ENCODE data around the gene GALE. TPM values are rescaled to one million over a fixed set of nuclear protein-coding genes. Genes with fewer than 3 reads are reported as not detected.
"Not testable (repeated sequence)": the region's sequence is repeated elsewhere in the genome, so short reads cannot be mapped to it uniquely, and the experiment has no call there.

Gene GALE
- total RNA-seq = 10 to 100 TPM; 19.7 to 23.1 TPM

DNA sequence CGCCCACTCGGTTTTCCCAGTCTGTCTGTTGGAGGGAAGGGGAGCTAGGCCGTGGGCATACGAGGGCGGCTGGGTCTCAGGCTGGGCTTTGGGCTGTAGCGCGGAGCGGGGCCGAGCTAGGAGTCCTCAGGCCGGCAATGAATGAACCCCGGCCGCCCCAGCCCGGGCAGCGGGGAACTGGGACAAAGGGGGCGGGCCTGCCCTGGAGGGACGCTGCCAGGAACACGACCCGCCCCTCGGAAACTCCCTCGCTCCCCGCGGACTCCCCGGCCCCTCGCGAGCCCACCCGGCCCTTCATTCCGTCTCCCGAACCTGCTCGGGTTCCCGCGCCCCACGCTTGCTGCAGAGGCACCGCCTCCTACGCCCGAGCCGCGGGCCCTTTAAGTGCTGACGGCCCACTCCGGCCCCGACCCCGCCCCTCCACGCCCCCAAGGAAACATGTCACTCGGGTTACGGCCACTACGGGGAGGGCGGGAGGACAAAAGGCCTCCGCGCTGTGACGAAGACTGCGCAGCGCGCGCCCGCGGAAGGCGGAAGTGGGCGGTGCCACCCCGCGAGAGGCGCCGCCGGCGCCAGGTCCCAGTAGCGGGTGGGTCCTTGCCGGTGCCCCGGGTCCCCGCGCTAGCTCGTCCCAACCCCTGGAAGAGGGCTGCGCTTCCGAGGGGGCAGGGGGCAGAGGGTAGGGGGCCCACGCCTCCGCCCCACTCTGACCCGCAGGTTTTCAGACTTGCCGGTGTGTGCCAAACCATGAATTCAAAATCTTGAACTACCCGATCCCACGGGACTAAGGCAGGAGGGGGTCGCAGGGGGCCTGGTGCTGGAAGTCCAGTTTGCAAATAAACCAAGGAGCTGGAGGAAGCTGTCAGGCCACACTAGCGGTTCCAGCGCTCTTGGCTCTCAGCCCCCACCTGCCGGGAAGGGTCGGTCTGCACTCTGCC is at the start of gene GALE:
TSS of gene GALE (minus strand) at position 355 of the 938 bp plus-strand sequence. CDS start 1,747 bp downstream, outside the sequence.
- Mint-ChIP-seq H3K4me1 (ENCODE audit: low read depth) (peaks cover 11% of the 10 kb centered on the region), H3K27ac (peak within 1 kb of the TSS; percentile 80), H3K36me3 (ENCODE audit: low read depth) (peaks cover 6% of the 10 kb centered on the region), H3K4me3 (peak within 1 kb of the TSS; percentile 92), H3K9me3 (no peaks in the 10 kb centered on the region), H3K27me3 (ENCODE audit: low read depth) (no peaks in the 10 kb centered on the region)
- peak; percentile 98 for DNase-seq
- CTCF ChIA-PET = interaction anchor here (3.7 to 4.9 kb wide), 2 partner anchors 10 to 30 kb away, joined by 22 to 23 read pairs; no protein-coding TSS in a partner anchor
- intact Hi-C loops (cut with micrococcal nuclease) = loop anchor here (1.0 to 2.0 kb wide), 7 partner anchors 9 to 180 kb away; partner anchors contain the start of genes FUCA1, HMGCL, LYPLA2 and PITHD1

DNA sequence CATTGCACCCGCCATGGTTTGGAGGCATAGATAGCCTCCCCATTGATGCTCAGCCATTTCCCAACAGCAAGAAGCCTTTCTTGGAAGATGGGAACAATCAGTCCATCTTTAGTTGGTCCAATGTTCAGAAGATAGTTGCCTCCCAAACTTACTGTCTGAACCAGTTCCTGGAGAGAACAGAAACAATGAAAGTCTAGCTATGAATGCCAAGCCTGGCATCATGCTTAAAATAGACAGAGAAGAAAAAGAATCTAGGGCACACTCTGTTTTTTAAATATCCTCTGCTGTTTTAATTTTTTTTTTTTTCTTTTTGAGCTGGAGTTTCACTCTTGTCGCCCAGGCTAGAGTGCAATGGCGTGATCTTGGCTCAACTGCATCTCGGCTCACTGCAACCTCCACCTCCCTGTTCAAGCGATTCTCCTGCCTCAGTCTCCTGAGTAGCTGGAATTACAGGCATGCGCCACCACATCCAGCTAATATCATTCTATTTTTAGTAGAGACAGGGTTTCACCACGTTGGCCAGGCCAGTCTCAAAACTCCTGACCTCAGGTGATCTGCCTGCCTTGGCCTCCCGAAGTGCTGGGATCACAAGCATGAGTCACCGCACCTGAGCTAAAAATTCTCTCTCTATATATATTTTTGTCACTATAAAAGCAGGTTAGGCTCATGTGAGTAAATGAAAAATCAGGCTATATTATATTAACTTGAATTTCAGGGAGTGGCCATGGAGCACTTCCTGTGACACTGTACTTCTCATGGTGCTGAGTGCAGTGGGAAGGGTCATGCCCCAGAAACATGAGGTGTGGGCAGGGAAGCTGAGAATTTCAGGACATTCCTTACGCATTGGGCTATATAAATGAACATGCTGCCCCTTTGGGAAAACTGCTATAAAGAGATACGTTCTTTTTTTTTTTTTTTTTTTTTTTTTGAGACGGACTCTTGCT is 48.4 kb upstream of the GALE start:
- CTCF ChIA-PET = interaction anchor here (0.6 kb wide), 2 partner anchors 27 to 245 kb away, joined by 3 to 6 read pairs; no protein-coding TSS in a partner anchor
- H3K4me1 Mint-ChIP-seq (ENCODE audit: low read depth) = no peaks in the 10 kb centered on the region
- H3K4me3 Mint-ChIP-seq = no peak overlapping the region
- H3K9me3 Mint-ChIP-seq = peaks cover 7% of the 10 kb centered on the region
- H3K27me3 Mint-ChIP-seq (ENCODE audit: low read depth) = no peaks in the 10 kb centered on the region
- intact Hi-C loops (cut with micrococcal nuclease) = no loop called here
- no peak overlapping the region for H3K27ac Mint-ChIP-seq
- peaks cover 30% of the 10 kb centered on the region for H3K36me3 Mint-ChIP-seq (ENCODE audit: low read depth)
- DNase-seq = no peak

DNA sequence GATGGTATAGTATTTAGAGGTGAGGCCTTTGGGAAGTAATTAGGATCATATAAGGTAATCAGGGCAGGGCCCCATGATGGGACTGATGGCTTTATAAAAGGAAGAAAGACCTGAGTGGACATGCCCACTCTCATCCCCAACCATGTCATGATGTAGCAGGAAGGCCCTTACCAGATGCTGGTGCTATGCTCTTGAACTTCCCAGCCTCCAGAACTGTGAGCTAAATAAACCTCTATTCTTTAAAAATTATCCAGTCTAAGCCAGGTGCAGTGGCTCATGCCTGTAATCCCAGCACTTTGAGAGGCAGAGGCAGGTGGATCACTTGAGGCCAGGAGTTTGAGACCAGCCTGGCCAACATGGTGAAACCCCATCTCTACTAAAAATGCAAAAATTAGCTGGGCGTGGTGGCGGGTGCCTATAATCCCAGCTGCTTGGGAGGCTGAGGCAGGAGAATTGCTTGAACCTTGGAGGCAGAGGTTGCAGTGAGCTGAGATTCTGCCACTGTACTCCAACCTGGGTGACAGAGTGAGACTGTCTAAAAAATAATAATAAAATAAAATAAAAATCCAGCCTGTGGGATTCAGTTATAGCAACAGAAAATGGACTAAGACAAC is 47.0 kb upstream of the GALE start:
- H3K27ac Mint-ChIP-seq; H3K4me3 Mint-ChIP-seq; H3K27me3 Mint-ChIP-seq (ENCODE audit: low read depth); CTCF ChIA-PET; H3K4me1 Mint-ChIP-seq (ENCODE audit: low read depth); DNase-seq; intact Hi-C loops (cut with micrococcal nuclease); H3K9me3 Mint-ChIP-seq: not testable (repeated sequence)
- peaks cover 29% of the 10 kb centered on the region for H3K36me3 Mint-ChIP-seq (ENCODE audit: low read depth)

DNA sequence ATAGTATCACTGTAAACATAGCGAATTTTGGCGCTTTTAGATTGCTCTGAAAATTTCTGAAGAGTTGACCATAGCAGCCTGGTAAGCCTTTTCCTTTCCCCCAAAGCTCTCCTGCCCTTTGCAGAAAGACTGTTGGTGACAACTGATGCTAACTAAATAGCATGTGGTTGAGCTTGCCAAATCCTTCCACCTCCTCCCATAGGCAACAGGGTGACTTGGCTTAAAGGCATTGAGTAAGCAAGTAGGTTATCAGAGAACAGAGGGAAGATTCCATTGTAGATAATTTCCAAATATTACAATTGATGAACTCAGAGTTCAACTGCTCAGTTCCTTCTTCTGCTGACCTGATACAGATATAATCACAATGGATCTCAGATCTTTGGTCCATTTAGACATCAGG is 44.6 kb upstream of the GALE start:
- no peaks in the 10 kb centered on the region for H3K4me1 Mint-ChIP-seq (ENCODE audit: low read depth)
- peaks cover 26% of the 10 kb centered on the region for H3K36me3 Mint-ChIP-seq (ENCODE audit: low read depth)
- H3K4me3 Mint-ChIP-seq = no peak overlapping the region
- peaks cover 7% of the 10 kb centered on the region for H3K9me3 Mint-ChIP-seq
- intact Hi-C loops (cut with micrococcal nuclease) = no loop called here
- DNase-seq = no peak
- CTCF ChIA-PET = interaction anchor here (0.7 kb wide), 1 partner anchor 73 kb away, joined by 5 read pairs; no protein-coding TSS in a partner anchor
- H3K27ac Mint-ChIP-seq = no peak overlapping the region
- H3K27me3 Mint-ChIP-seq (ENCODE audit: low read depth) = no peaks in the 10 kb centered on the region

DNA sequence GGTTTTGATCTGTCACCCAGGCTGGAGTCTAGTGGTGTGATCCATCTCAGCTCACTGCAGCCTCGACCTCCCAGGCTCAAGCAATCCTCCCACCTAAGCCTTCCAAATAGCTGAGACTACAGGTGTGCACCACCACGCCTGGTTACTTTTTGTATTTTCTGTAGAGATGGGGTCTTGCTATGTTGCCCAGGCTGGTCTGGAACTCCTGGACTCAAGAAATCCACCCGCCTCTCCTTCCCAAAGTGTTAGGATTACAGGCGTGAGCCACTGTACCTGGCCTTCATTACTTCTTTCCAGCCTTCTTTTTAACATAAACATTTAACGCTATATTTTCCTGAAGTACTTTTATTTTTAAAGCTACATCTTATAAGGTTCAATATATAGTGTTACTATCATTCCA is 43.1 kb upstream of the GALE start:
- H3K27me3 Mint-ChIP-seq (ENCODE audit: low read depth) = no peaks in the 10 kb centered on the region
- peaks cover 7% of the 10 kb centered on the region for H3K9me3 Mint-ChIP-seq
- peaks cover 23% of the 10 kb centered on the region for H3K36me3 Mint-ChIP-seq (ENCODE audit: low read depth)
- H3K4me1 Mint-ChIP-seq (ENCODE audit: low read depth) = no peaks in the 10 kb centered on the region
- CTCF ChIA-PET = no interaction called here
- no peak for DNase-seq
- intact Hi-C loops (cut with micrococcal nuclease) = no loop called here
- no peak overlapping the region for H3K4me3 Mint-ChIP-seq
- H3K27ac Mint-ChIP-seq = no peak overlapping the region

DNA sequence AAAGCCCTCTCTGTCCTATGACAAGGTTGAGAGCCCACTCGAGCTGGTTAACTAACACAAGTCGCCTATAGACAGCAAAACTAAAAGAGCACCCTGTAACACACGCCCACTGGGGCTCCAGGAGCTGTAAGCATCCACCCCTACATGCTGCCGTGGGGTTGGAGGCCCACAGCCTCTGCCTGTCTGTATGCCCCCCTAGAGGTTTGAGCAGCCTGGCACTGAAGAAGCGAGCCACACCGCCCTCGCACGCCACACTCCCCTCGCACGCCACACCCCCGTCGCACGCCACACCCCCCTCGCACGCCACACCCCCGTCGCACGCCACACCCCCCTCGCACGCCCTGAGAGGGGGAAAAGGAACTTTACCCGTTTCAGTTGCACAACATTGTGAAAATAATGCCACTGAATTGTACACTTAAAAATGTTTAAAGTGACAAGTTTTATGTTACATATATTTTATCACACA is 37.9 kb upstream of the GALE start:
- H3K4me1 Mint-ChIP-seq (ENCODE audit: low read depth) = peaks cover 9% of the 10 kb centered on the region
- intact Hi-C loops (cut with micrococcal nuclease) = no loop called here
- DNase-seq = peak; percentile 66
- peaks cover 2% of the 10 kb centered on the region for H3K27me3 Mint-ChIP-seq (ENCODE audit: low read depth)
- H3K9me3 Mint-ChIP-seq = no peaks in the 10 kb centered on the region
- no peak overlapping the region for H3K27ac Mint-ChIP-seq
- peak overlapping the region; percentile 62 for H3K4me3 Mint-ChIP-seq
- CTCF ChIA-PET = interaction anchor here (1.7 kb wide), 1 partner anchor 28 kb away, joined by 4 read pairs; no protein-coding TSS in a partner anchor
- no peaks in the 10 kb centered on the region for H3K36me3 Mint-ChIP-seq (ENCODE audit: low read depth)

DNA sequence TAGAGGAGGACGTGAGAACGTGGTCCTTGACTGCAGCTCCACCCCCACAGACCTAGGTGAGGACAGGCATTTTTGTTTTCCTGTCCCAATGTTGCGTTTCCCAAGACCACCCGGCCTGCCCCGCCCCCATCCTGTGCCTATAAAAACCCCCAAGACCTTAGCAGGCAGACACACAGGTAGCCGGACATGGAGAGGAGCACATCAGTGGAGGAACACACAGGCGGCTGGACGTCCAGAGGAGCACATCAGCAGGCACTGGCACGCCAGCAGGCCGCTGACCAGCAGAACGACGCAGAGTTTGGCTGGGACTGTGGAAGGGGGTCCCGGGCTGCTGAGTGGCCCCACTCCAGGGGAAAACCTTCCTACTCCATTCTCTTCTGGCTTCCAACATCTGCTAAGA is 37.4 kb upstream of the GALE start:
- intact Hi-C loops (cut with micrococcal nuclease) = no loop called here
- no peak for DNase-seq
- Mint-ChIP-seq H3K4me3 (peak overlapping the region; percentile 62), H3K4me1 (ENCODE audit: low read depth) (peaks cover 9% of the 10 kb centered on the region), H3K27ac (no peak overlapping the region), H3K36me3 (ENCODE audit: low read depth) (no peaks in the 10 kb centered on the region), H3K9me3 (no peaks in the 10 kb centered on the region), H3K27me3 (ENCODE audit: low read depth) (peaks cover 2% of the 10 kb centered on the region)
- CTCF ChIA-PET = interaction anchor here (1.7 kb wide), 1 partner anchor 27 kb away, joined by 4 read pairs; no protein-coding TSS in a partner anchor

DNA sequence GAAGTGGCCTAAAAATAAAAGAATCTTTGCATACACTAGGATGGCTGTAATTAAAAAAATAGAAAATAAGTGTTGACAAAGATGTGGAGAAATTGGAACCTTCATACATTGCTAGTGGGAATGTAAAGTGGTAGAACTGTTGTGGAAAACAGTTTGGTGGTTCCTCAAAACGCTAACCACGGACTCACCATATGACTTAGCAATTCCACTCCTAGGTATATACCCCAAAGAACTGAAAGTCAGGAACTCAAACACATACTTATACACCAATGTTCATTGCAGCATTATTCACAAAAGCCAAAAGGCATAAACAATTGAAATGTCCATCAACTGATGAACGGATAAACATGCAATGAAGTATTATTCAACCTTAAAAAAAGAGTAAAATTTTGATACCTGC is 35.5 kb upstream of the GALE start:
- no peak overlapping the region for H3K27ac Mint-ChIP-seq
- CTCF ChIA-PET = no interaction called here
- H3K4me3 Mint-ChIP-seq = no peak overlapping the region
- intact Hi-C loops (cut with micrococcal nuclease) = no loop called here
- H3K27me3 Mint-ChIP-seq (ENCODE audit: low read depth) = peaks cover 2% of the 10 kb centered on the region
- no peak for DNase-seq
- no peaks in the 10 kb centered on the region for H3K36me3 Mint-ChIP-seq (ENCODE audit: low read depth)
- peaks cover 9% of the 10 kb centered on the region for H3K4me1 Mint-ChIP-seq (ENCODE audit: low read depth)
- H3K9me3 Mint-ChIP-seq = no peaks in the 10 kb centered on the region

DNA sequence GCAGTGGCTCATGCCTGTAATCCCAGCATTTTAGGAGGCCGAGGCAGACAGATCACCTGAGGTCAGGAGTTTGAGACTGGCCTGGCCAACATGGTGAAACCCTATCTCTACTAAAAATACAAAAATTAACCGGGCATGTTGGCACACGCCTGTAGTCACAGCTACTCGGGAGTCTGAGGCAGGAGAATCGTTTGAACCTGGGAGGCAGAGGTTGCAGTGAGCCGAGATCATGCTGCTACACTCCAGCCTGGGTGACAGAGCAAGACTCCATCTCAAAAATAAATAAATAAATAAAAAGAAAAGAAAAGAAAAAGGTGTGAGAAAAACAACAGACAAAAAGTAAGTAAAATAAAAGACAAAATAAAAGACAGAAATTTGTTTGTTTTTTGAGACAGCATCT is 33.6 kb upstream of the GALE start:
- H3K36me3 Mint-ChIP-seq (ENCODE audit: low read depth); H3K4me3 Mint-ChIP-seq; H3K27me3 Mint-ChIP-seq (ENCODE audit: low read depth); intact Hi-C loops (cut with micrococcal nuclease); DNase-seq; H3K9me3 Mint-ChIP-seq; H3K27ac Mint-ChIP-seq; H3K4me1 Mint-ChIP-seq (ENCODE audit: low read depth): not testable (repeated sequence)
- CTCF ChIA-PET = interaction anchor here (0.9 to 1.4 kb wide), 2 partner anchors 12 to 23 kb away, joined by 3 to 4 read pairs; no protein-coding TSS in a partner anchor

DNA sequence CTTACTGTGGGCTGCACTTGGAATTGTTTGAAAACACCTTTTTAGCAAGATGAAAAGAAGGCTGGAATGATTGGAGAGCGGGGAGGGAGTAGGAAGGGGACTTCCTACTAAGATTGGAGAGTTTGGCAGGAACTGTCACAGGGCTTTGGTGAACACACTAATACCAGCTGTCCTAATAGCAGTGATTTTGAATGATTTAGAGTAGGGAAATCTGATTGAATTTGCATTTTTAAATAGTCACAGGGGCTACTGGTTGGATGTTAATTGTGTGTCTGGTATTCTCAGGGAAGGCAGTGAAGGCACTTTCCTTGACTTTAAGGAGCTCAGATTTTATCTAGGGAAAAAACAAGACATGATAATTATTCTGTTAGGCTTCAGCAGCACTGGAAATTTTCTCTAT is 27.2 kb upstream of the GALE start:
- Mint-ChIP-seq H3K9me3 (no peaks in the 10 kb centered on the region), H3K27ac (no peak overlapping the region), H3K27me3 (ENCODE audit: low read depth) (no peaks in the 10 kb centered on the region), H3K4me1 (ENCODE audit: low read depth) (peaks cover 15% of the 10 kb centered on the region), H3K36me3 (ENCODE audit: low read depth) (peaks cover 2% of the 10 kb centered on the region), H3K4me3 (no peak overlapping the region)
- intact Hi-C loops (cut with micrococcal nuclease) = no loop called here
- CTCF ChIA-PET = interaction anchor here (1.1 to 1.6 kb wide), 2 partner anchors 17 to 41 kb away, joined by 3 to 6 read pairs; no protein-coding TSS in a partner anchor
- no peak for DNase-seq

DNA sequence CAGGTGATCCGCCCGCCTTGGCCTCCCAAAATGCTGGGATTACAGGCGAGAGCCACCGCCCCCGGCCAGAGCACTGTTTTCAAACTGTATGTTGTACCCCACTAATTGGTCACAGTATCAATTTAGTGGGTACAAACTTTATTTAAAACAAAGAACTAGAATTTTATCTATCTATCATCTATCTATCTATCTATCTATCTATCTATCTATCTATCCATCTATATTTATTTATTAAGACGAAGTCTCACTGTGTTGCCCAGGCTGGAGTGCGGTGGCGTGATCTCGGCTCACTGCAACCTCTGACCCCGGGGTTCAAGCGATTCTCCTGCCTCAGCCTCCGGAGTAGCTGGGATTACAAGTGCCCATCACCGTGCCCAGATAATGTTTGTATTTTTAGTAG is 26.0 kb upstream of the GALE start:
- H3K9me3 Mint-ChIP-seq; intact Hi-C loops (cut with micrococcal nuclease); H3K27ac Mint-ChIP-seq; DNase-seq; H3K27me3 Mint-ChIP-seq (ENCODE audit: low read depth); H3K36me3 Mint-ChIP-seq (ENCODE audit: low read depth): not testable (repeated sequence)
- peaks cover 15% of the 10 kb centered on the region for H3K4me1 Mint-ChIP-seq (ENCODE audit: low read depth)
- CTCF ChIA-PET = interaction anchor here (1.1 kb wide), 1 partner anchor 40 kb away, joined by 3 read pairs; no protein-coding TSS in a partner anchor
- peak overlapping the region; percentile 91 for H3K4me3 Mint-ChIP-seq

Data from activated naive CD4-positive, alpha-beta T cell treated with anti-CD3 and anti-CD28 coated beads for 36 hours (primary cell).